Tibial nerve (tissue), 3 donors: ENCODE results near the gene ACVR1B.

Experiments
- CTCF ChIP-seq, 5 experiments: fragments of 200-600 bp in 3 of 5; fragments of 450-650 bp in 2 of 5; sonication (generic) in 3 of 5; IDR thresholded peaks; one replicate each; pipeline ENCODE4 v1.5.1; 2016 to 2019; ENCODE audit warnings: antibody characterized with exemption in 5 of 5, mild to moderate bottlenecking in 3 of 5, moderate library complexity in 2 of 5
- POLR2A ChIP-seq, 2 donors: fragments of 450-650 bp; IDR thresholded peaks; one replicate each; pipeline ENCODE4 v1.6.1; 2017; ENCODE audit warnings: antibody characterized with exemption in 2 of 2, mild to moderate bottlenecking in 2 of 2, moderate library complexity in 2 of 2

GRCh38 chr12:52041695-52042123 lies 90.2 kb downstream of the ACVR1B start:
- TF ChIP-seq CTCF (IDR thresholded peaks at IDR 0.05) (no peak), POLR2A (IDR thresholded peaks at IDR 0.05) (no peak)
